ENCODE results near the gene PRPSAP1.

PRPSAP1 gene

GRCh38 chr17:76383546-76384221 is 30.0 kb upstream of the PRPSAP1 start:
- DNase-seq (ENCODE audit: low spot score), result no peak

- no peak for DNase-seq (ENCODE audit: low spot score)
Observed at GRCh38 chr17:76382803-76383545, 29.3 kb upstream of the PRPSAP1 start.

DNA sequence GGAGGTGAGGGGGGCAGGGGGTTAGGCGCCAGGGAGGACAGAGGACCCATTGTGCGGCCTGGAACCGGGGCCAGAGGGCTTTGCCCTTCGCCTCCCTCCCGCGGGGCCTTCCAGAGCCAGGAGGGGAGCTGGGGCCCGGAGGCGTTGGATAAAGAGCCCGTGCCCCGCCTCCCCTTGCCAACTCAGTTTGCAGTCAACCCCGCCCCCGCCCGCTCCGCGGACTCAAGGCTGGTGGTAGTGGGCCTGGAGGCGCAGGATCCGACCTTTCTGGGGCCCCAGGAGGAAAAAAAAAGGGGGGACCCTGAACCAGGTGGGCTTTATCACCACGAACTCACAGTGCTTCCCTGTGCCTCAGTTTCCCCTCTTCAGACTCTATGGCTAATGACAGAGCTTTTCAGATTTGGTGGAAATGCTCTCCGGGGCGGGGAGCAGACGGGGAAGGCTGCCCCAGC is 28.7 kb upstream of the PRPSAP1 start:
- no peak for DNase-seq (ENCODE audit: low spot score)

GRCh38 chr17:76381633-76382350 is 28.1 kb upstream of the PRPSAP1 start:
- no peak for DNase-seq (ENCODE audit: low spot score)

- no peak for DNase-seq (ENCODE audit: low spot score)
Observed at GRCh38 chr17:76379646-76380376, 26.1 kb upstream of the PRPSAP1 start.

GRCh38 chr17:76379275-76379641 is 25.5 kb upstream of the PRPSAP1 start:
- DNase-seq (ENCODE audit: low spot score), result no peak

GRCh38 chr17:76378548-76379274 is 25.0 kb upstream of the PRPSAP1 start:
- no peak for DNase-seq (ENCODE audit: low spot score)

GRCh38 chr17:76376318-76377133 is 22.8 kb upstream of the PRPSAP1 start:
- no peak for DNase-seq (ENCODE audit: low spot score)

DNA sequence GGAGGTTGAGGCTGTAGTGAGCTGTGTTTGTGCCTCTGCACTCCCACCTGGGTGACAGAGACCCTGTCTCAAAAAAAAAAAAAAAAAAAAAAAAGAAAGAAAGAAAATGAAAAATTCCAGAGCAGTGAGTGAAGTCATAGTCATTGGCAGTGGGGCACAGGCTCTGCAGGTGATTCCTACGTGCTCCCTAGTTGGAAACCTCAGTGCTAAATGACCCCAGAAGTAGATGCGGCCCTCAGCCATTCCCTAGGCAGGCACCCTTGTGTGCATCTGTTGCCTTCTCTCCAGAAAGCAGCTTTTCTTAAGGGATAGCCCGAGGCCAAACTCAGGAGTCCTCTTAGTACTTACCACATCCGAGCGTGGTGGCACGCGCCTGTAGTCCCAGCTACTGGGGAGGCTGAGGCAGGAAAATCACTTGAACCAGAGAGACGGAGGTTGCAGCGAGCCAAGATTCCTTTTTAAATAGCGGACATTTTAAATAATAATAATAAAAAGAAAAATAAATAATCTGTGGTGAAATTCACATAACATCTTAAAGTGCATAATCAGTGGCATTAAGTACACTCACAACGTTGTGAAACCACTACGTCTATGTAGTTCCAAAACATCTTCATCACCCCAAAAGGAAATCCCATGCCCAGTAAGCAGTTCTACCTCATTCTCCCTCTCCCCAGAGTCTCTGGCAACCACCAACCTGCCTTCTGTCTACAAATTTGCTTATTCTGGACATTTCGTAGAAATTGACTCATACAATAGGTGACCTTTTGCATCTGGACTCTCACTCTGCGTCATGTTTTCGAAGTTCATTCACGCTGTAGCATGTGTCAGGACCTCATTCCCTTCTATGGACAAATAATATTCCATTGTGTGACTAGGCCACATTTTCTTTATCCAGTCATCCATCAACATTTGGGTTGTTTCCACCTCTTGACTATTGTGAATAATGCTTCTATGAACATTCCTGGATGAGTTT is 18.2 kb upstream of the PRPSAP1 start:
- DNase-seq (ENCODE audit: low spot score), result no peak

DNA sequence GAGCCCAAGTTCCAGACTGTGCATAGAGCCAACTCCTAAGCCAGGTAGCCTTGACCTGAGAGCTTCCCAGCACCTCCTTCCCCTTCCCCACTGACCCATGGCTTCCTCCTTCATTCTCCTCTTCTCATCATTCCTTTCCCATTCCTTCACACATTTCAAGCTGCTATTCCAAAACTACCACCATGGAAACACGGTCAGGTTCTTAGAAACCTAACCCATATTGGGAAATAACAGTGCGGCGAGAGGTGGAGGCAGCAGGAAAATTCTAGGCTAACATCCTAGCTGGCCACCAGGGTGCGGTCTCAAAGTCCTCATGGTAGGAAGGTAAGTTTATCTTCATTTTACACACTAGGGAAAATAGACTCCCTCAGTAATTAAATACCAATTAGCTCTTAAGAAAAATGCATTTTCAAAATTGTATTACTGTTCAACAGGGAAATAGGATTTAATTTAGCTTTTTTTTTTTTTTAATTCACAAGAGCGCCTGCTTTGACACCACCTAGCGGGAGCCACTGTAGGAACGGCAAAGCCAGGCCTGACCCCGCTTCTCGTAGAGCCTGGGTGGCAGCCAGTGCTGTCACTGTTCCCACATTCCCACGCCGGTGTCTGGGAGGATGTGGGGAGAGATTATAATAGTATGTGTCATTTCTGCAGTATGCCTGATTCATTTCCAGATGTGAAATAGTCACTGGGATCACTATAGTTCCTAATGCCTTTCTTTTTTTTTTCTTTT is 16.7 kb upstream of the PRPSAP1 start:
- DNase-seq (ENCODE audit: low spot score), result no peak

DNA sequence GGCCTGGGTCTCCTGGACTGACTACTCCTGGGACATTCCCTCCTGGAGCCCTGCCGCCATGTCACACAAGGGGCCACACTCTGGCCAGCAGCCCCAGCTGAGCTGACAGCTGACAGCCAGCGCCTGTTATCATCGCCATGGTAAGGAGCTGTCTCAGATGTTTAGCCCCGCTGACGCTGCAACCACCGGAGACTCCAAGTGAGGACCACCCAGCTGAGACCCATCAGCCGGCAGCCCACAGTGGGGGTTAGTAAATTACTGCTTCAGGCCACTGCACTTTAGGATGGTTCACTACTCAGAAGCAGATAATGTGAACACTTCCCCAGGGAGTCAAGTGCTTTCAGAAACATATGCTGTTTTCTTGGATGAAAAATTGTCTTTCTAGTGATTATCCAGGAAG is 16.1 kb upstream of the PRPSAP1 start:
- no peak for DNase-seq (ENCODE audit: low spot score)

DNA sequence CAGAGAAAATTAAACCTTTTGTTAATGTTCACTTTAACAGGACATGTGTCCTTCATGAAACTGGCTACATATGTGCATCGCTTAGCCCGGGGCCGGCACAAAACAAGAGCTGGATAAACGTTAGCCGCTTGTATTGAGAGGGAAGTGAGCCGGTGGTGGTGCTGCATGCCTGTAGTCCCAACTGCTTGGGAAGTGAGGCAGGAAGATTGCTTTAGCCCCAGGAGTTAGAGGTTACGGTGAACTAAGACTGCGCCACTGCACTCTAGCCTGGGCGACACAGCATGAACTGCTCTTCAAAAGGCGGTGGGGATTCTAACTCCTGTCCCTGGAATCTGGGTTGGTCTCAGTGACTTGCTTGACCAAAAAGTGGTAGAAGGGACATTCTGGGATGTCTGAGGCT is 15.7 kb upstream of the PRPSAP1 start:
- DNase-seq (ENCODE audit: low spot score), result no peak

DNA sequence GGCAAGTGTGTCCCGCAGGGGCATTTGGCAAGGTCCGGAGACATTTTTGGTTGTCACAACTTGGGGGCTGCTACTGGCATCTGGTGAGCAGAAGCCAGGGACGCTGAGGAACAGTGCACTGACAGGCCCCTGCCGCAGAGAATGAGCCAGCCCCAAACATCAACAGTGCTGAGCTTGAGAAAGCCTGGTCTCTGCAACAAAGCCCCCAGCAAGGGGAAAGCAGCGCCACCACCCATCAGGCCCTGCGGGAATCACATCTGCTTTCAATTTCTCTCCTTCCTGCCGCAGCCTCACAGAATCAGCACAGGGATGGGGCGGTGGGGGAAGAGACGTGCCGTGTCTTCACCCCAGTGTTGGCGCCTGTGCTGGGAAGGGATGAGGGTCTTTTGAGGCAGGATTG is 14.8 kb upstream of the PRPSAP1 start:
- DNase-seq (ENCODE audit: low spot score), result no peak

- no peak for DNase-seq (ENCODE audit: low spot score)
Observed at GRCh38 chr17:76367642-76368041, 13.9 kb upstream of the PRPSAP1 start.

DNA sequence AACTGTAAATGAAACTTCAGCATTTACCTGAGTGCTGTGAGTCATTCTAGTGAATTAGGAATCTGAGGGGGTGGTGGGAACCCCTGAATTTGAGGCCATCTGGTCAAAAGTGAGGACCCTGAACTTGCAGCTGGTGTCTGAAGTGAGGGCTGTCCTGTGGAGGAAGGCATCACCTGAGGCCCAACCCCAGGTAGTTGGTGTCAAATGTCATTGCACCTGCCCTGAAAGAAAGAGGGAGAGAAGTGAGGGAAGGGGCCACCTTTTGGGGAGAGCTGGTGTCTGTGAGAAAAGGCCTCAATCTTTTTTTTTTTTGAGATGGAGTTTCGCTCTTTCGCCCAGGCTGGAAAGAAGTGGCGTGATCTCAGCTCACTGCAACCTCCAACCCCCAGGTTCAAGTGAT is 12.5 kb upstream of the PRPSAP1 start:
- DNase-seq (ENCODE audit: low spot score), result no peak

DNA sequence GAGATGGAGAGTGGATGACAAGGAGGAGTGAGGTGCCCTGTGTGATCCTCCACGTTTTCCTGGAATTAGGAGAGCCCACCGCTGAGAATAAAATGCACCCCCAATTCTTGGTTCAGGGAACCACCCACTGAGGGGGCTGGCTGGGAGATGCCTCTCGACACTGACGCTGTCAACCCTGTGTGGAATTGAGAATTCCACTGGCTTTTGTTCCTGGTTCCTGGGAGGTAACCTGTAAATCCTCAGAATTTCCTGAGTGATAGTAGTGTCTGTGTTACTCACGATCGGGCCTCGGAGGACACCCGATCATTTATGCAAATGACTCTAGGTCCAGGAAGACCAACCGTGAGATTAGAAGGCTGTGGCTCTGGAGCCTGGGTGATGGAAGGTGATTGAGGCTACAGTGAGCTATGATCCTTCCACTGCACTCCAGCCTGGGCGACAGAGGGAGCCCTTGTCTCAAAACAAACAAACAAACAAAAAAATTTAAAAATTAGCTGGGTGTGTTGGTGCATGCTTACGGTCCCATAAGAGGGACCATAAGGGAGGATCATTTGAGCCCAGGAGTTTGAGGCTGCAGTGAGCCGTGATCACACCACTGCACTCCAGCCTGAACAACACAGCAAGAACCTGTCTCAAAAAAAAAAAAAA is 11.7 kb upstream of the PRPSAP1 start:
- DNase-seq (ENCODE audit: low spot score), result no peak

- DNase-seq (ENCODE audit: low spot score), result no peak
Observed at GRCh38 chr17:76363107-76363842, 9.6 kb upstream of the PRPSAP1 start.

GRCh38 chr17:76360461-76360860 is 6.7 kb upstream of the PRPSAP1 start:
- DNase-seq (ENCODE audit: low spot score), result no peak
